WI38 (cell line): Measurements from ENCODE around the gene TNN.

ENCODE experiments used
- H3K4me3 ChIP-seq: 2 replicates; pipeline ENCODE4 v1.5.1; 2011; ENCODE audit warnings: low read depth, mild to moderate bottlenecking, control low read depth, low read length
- TF ChIP-seq, protein P1 (sequence below): IDR thresholded peaks from 2 replicates; pipeline ENCODE4 v1.5.1; 2012; ENCODE audit warnings: low read depth, mild to moderate bottlenecking, control low read depth, low read length

TNN gene

GRCh38 chr1:175195281-175195680 lies 127.6 kb downstream of the TNN start:
- no peak overlapping the region for H3K4me3 ChIP-seq
- TF ChIP-seq, protein P1, sequence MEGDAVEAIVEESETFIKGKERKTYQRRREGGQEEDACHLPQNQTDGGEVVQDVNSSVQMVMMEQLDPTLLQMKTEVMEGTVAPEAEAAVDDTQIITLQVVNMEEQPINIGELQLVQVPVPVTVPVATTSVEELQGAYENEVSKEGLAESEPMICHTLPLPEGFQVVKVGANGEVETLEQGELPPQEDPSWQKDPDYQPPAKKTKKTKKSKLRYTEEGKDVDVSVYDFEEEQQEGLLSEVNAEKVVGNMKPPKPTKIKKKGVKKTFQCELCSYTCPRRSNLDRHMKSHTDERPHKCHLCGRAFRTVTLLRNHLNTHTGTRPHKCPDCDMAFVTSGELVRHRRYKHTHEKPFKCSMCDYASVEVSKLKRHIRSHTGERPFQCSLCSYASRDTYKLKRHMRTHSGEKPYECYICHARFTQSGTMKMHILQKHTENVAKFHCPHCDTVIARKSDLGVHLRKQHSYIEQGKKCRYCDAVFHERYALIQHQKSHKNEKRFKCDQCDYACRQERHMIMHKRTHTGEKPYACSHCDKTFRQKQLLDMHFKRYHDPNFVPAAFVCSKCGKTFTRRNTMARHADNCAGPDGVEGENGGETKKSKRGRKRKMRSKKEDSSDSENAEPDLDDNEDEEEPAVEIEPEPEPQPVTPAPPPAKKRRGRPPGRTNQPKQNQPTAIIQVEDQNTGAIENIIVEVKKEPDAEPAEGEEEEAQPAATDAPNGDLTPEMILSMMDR: no peak

- TF ChIP-seq, protein P1: no peak
- no peak overlapping the region for H3K4me3 ChIP-seq
Measured at GRCh38 chr1:175195798-175196197, 128.2 kb downstream of the TNN start.

DNA sequence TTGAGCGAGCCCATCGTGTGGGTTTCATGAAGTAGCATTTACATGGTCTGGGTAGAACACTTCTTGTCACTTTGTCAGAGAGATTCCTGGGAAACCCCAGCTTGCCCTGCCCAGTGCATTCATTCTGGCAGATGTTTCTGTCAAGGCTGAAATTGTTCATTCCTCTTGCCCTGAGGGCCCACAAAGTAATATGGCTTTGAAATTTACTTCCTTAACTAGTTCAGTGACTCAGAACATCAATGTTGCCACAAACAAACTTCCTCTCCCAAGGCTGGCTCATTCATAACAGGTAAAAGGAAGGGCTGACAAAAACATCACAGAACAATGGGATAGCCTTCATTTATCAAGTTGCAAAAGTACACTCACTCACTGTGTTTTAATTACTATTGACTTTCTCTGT lies 129.9 kb downstream of the TNN start:
- TF ChIP-seq, protein P1: no peak
- no peak overlapping the region for H3K4me3 ChIP-seq
